GM12864 (cell line): ENCODE measurements around the gene BMP6.

ENCODE experiments used
- DNase-seq: peaks from one replicate; pipeline ENCODE4 v3.0.0-alpha.2; 2011; ENCODE audit warnings: low read depth
- H3K4me3 ChIP-seq: 2 replicates; pipeline ENCODE4 v1.5.1; 2011; ENCODE audit warnings: mild to moderate bottlenecking, low read depth, low read length, control low read depth
- TF ChIP-seq, protein P1 (sequence below): IDR thresholded peaks from 2 replicates; pipeline ENCODE4 v1.5.1; 2011; ENCODE audit warnings: low read depth, mild to moderate bottlenecking, moderate library complexity, low read length, control low read depth, inconsistent platforms; ENCODE audit errors: missing control alignments

BMP6 gene

DNA sequence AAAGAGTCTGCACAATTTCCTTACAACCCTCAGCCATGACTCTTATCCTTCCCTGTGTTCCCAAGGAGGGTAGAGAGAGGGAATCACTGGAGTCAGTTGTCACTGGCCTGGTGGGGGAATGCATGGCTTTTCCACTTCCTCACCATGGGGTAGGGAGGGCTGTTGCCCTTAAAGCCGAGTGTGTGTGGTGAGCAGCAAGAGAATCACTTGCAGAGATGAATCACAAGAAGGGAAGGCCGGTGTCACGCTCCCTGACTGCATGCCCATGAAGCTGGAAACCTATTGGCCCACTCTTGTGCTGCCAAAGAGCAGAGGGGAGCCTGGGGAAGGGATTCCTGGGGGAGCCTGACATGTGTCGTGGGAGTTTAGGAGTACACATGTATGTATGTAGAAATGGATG, 18.1 kb upstream of the BMP6 start:
- DNase-seq = no peak
- TF ChIP-seq, protein P1, sequence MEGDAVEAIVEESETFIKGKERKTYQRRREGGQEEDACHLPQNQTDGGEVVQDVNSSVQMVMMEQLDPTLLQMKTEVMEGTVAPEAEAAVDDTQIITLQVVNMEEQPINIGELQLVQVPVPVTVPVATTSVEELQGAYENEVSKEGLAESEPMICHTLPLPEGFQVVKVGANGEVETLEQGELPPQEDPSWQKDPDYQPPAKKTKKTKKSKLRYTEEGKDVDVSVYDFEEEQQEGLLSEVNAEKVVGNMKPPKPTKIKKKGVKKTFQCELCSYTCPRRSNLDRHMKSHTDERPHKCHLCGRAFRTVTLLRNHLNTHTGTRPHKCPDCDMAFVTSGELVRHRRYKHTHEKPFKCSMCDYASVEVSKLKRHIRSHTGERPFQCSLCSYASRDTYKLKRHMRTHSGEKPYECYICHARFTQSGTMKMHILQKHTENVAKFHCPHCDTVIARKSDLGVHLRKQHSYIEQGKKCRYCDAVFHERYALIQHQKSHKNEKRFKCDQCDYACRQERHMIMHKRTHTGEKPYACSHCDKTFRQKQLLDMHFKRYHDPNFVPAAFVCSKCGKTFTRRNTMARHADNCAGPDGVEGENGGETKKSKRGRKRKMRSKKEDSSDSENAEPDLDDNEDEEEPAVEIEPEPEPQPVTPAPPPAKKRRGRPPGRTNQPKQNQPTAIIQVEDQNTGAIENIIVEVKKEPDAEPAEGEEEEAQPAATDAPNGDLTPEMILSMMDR = no peak
- no peak overlapping the region for H3K4me3 ChIP-seq

DNA sequence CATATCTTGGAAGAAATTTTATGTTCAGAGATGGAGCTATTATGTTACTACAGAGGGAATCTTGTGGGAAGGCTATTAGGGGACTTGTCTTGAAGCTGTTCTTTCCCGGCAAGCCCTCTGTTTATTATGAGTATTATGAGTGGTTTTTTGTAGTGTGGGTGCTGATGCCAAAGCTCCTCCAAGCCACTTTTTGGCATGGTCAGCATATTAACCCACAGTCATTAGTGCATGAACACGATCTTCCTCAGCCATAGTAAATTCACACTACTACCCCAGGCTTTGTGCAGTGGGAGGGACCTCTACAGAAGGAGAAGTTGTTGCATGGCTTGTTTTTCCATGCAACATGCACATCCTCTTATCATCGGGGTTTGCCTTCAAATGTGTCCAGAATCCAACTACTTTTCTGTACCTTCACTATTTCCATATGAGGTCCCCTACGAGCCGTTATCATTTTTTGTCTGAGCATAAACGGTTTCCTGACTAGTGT, 6.5 kb upstream of the BMP6 start:
- TF ChIP-seq, protein P1 = no peak
- no peak overlapping the region for H3K4me3 ChIP-seq

DNA sequence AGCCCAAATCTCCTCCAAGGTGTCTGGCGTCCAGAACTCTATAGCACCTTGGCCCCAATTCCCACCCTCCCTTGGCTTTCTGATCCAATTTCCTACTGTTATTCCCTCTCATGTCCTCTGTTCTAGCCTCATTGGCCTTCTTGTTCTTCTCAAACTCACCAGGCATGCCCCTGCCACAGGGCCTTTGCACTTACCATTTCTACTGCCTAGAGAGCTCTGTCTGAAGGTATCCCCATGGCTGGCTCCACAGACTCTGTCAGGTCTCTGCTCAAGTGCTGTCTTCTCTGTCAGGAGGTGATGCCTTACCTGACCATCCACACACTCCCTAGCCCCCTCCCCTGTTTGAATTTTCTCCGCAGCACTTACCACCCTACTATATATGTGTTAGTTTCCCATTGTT, 5.6 kb upstream of the BMP6 start:
- no peak for DNase-seq
- TF ChIP-seq, protein P1 = no peak

More for the DNA sequence above, 6.5 kb upstream of the BMP6 start:
- DNase-seq = no peak

DNA sequence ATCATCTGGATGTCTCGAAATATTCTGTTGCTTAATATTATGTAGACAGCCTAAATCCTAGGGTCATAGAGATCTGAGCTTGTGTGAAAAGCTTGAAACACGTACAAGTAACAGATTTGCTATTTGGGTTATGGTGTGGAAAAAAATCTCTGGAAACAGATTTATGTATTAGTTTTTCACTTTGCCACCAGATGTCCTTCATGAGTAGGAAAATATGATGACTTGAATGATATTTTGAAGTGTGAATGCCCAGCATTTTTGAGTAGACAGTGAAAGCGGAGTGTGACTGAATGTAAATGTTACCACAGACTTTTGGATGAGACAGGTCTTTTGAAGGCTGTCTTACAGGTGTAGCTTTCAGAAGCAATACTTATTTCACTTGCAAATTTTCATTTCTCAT, 4.2 kb upstream of the BMP6 start:
- peak; percentile 24 for DNase-seq
- H3K4me3 ChIP-seq = no peak overlapping the region
- TF ChIP-seq, protein P1 = peak; percentile 26

More for the DNA sequence above, 5.6 kb upstream of the BMP6 start:
- H3K4me3 ChIP-seq = no peak overlapping the region

DNA sequence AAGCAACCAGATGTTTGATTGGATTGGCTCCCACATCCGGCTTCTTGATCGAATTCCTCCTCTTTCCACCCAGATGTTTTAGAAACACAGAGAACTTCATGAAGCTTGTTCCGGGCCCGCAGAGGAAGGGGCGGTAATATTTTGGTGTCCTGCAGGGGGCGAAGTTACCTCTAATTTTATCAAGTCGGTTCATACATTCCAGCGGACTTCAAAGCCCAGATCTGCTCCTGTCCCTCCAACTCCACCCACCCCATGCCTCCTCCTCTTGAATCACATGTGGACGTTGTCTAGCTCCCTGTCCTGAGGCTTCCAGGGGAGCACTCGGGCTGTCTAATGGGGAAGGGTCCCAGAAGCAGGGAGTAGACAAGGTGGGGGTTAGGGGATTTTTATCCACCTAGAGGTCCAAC, 2.9 kb upstream of the BMP6 start:
- TF ChIP-seq, protein P1 = peak; percentile 65
- DNase-seq = peak; percentile 44
- H3K4me3 ChIP-seq = no peak overlapping the region

DNA sequence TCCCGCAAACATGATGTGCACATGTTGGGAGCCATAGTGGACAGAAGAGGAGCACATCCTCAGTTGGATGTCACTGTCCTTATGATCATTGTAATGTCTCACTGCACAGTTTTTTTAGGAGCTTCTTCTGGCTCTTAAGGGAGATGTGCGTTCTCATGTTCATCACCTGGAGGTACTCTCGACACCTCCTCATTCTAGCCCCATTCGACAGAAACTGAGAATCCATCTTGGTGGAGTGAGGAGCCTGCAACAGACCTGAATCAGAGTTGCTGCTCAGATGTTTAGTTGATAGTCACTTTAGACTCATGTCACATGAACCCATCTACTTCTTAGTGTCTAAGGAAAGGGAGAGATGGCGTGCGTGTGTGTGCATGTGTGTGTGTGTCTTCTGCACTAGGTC, 2.3 kb upstream of the BMP6 start:
- TF ChIP-seq, protein P1 = no peak
- no peak overlapping the region for H3K4me3 ChIP-seq
- no peak for DNase-seq

DNA sequence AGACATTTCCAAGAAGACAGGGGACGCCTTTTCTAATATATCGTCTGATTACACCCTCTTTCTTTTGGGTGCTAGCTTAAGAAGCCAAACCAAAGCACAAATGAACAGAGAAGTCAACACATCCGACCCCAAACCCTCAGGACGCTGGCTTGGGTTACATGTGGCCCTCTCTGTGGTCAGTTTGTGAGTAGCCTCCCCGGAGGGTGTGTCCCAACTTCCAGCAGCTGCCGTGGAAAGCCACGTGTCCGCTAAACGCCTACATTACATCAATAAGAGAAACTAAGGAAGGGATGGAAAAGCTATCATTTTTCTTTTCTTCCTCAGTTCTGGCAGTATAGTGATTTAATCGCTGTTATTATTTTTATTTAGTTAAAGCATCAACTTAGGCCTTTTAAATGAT, 487 bp upstream of the BMP6 start:
- H3K4me3 ChIP-seq = peak overlapping the region; percentile 66; the same call in 1 of the 2 replicates
- TF ChIP-seq, protein P1 = no peak
- DNase-seq = no peak
